Measurements from ENCODE around the gene CARS2.
"Not testable (repeated sequence)": the region's sequence is repeated elsewhere in the genome, so short reads cannot be mapped to it uniquely, and the experiment has no call there.

CARS2 gene

GRCh38 chr13:110705826-110706569 is at the start of gene CARS2:
TSS of gene CARS2 (minus strand) at chr13:110706116. CDS start at chr13:110706093, 23 bp downstream.
- H3K36me3 Mint-ChIP-seq (ENCODE audit: low read depth): peaks cover 22% of the 10 kb centered on the region
- peak; percentile 97 for ATAC-seq
- no peaks in the 10 kb centered on the region for H3K9me3 Mint-ChIP-seq
- no peaks in the 10 kb centered on the region for H3K27me3 Mint-ChIP-seq
- H3K27ac Mint-ChIP-seq: peak within 1 kb of the TSS; percentile 84
- peak within 1 kb of the TSS; percentile 89 for H3K4me3 Mint-ChIP-seq
- H3K4me1 Mint-ChIP-seq: peaks cover 54% of the 10 kb centered on the region
- peak; percentile 92 for DNase-seq

- H3K4me3 Mint-ChIP-seq: no peak overlapping the region
- H3K4me1 Mint-ChIP-seq: no peaks in the 10 kb centered on the region
- H3K9me3 Mint-ChIP-seq: peaks cover 12% of the 10 kb centered on the region
- H3K27ac Mint-ChIP-seq: no peak overlapping the region
- no peak for ATAC-seq
- peaks cover 9% of the 10 kb centered on the region for H3K36me3 Mint-ChIP-seq (ENCODE audit: low read depth)
- DNase-seq: no peak
- no peaks in the 10 kb centered on the region for H3K27me3 Mint-ChIP-seq
These were observed 42.4 kb upstream of the CARS2 start for GRCh38 chr13:110748271-110748670.

- Mint-ChIP-seq H3K4me3 (no peak overlapping the region), H3K9me3 (peaks cover 19% of the 10 kb centered on the region), H3K36me3 (ENCODE audit: low read depth) (peaks cover 9% of the 10 kb centered on the region), H3K27ac (no peak overlapping the region), H3K27me3 (no peaks in the 10 kb centered on the region), H3K4me1 (no peaks in the 10 kb centered on the region)
- DNase-seq: no peak
- no peak for ATAC-seq
These were observed 40.5 kb upstream of the CARS2 start for GRCh38 chr13:110746438-110746837.

- Mint-ChIP-seq H3K27ac (no peak overlapping the region), H3K27me3 (no peaks in the 10 kb centered on the region), H3K4me1 (no peaks in the 10 kb centered on the region), H3K36me3 (ENCODE audit: low read depth) (peaks cover 7% of the 10 kb centered on the region), H3K9me3 (peaks cover 17% of the 10 kb centered on the region), H3K4me3 (no peak overlapping the region)
- no peak for ATAC-seq
- no peak for DNase-seq
These were observed 37.8 kb upstream of the CARS2 start for GRCh38 chr13:110743687-110744086.

GRCh38 chr13:110737555-110737954 is 31.6 kb upstream of the CARS2 start:
- Mint-ChIP-seq H3K27me3 (no peaks in the 10 kb centered on the region), H3K4me1 (peaks cover 2% of the 10 kb centered on the region), H3K36me3 (ENCODE audit: low read depth) (peaks cover 2% of the 10 kb centered on the region), H3K9me3 (peaks cover 6% of the 10 kb centered on the region), H3K27ac (no peak overlapping the region), H3K4me3 (no peak overlapping the region)
- ATAC-seq (no peak), DNase-seq (no peak)

- peaks cover 4% of the 10 kb centered on the region for H3K9me3 Mint-ChIP-seq
- peaks cover 2% of the 10 kb centered on the region for H3K36me3 Mint-ChIP-seq (ENCODE audit: low read depth)
- H3K27me3 Mint-ChIP-seq: no peaks in the 10 kb centered on the region
- DNase-seq: no peak
- H3K27ac Mint-ChIP-seq: no peak overlapping the region
- H3K4me3 Mint-ChIP-seq: no peak overlapping the region
- H3K4me1 Mint-ChIP-seq: peaks cover 2% of the 10 kb centered on the region
- ATAC-seq: no peak
These were observed 28.6 kb upstream of the CARS2 start for GRCh38 chr13:110734561-110734960.

GRCh38 chr13:110731072-110731471 is 25.2 kb upstream of the CARS2 start:
- Mint-ChIP-seq H3K27ac (no peak overlapping the region), H3K4me1 (peaks cover 18% of the 10 kb centered on the region), H3K4me3 (no peak overlapping the region), H3K27me3 (no peaks in the 10 kb centered on the region), H3K9me3 (peaks cover 4% of the 10 kb centered on the region), H3K36me3 (ENCODE audit: low read depth) (peaks cover 2% of the 10 kb centered on the region)
- DNase-seq (no peak), ATAC-seq (no peak)

GRCh38 chr13:110726726-110727125 is 20.8 kb upstream of the CARS2 start:
- Mint-ChIP-seq H3K9me3 (no peaks in the 10 kb centered on the region), H3K27ac (peak overlapping the region; percentile 81), H3K36me3 (ENCODE audit: low read depth) (peaks cover 4% of the 10 kb centered on the region), H3K27me3 (no peaks in the 10 kb centered on the region), H3K4me3 (peak overlapping the region; percentile 48), H3K4me1 (peaks cover 27% of the 10 kb centered on the region)
- peak; percentile 62 for DNase-seq
- ATAC-seq: peak; percentile 97

- H3K4me1 Mint-ChIP-seq: peaks cover 29% of the 10 kb centered on the region
- H3K36me3 Mint-ChIP-seq (ENCODE audit: low read depth); H3K27me3 Mint-ChIP-seq; H3K9me3 Mint-ChIP-seq; DNase-seq: not testable (repeated sequence)
- H3K27ac Mint-ChIP-seq: peak overlapping the region; percentile 81
- peak; percentile 55 for ATAC-seq
- H3K4me3 Mint-ChIP-seq: peak overlapping the region; percentile 48
These were observed 20.2 kb upstream of the CARS2 start for GRCh38 chr13:110726153-110726552.

GRCh38 chr13:110723598-110723997 is 17.7 kb upstream of the CARS2 start:
- H3K4me1 Mint-ChIP-seq: peaks cover 40% of the 10 kb centered on the region
- H3K9me3 Mint-ChIP-seq: no peaks in the 10 kb centered on the region
- H3K27ac Mint-ChIP-seq: no peak overlapping the region
- peaks cover 19% of the 10 kb centered on the region for H3K36me3 Mint-ChIP-seq (ENCODE audit: low read depth)
- H3K27me3 Mint-ChIP-seq: no peaks in the 10 kb centered on the region
- DNase-seq (no peak), ATAC-seq (no peak)
- no peak overlapping the region for H3K4me3 Mint-ChIP-seq

- ATAC-seq (no peak), DNase-seq (no peak)
- H3K36me3 Mint-ChIP-seq (ENCODE audit: low read depth): peaks cover 19% of the 10 kb centered on the region
- H3K27ac Mint-ChIP-seq: no peak overlapping the region
- H3K4me1 Mint-ChIP-seq: peaks cover 41% of the 10 kb centered on the region
- no peak overlapping the region for H3K4me3 Mint-ChIP-seq
- H3K27me3 Mint-ChIP-seq: no peaks in the 10 kb centered on the region
- no peaks in the 10 kb centered on the region for H3K9me3 Mint-ChIP-seq
These were observed 17.1 kb upstream of the CARS2 start for GRCh38 chr13:110722971-110723370.

GRCh38 chr13:110719036-110719710 is 13.3 kb upstream of the CARS2 start:
- Mint-ChIP-seq H3K27ac (no peak overlapping the region), H3K9me3 (no peaks in the 10 kb centered on the region), H3K36me3 (ENCODE audit: low read depth) (peaks cover 23% of the 10 kb centered on the region), H3K4me1 (peaks cover 42% of the 10 kb centered on the region), H3K27me3 (no peaks in the 10 kb centered on the region), H3K4me3 (no peak overlapping the region)
- no peak for ATAC-seq
- DNase-seq: no peak

GRCh38 chr13:110716247-110716515 is 10.3 kb upstream of the CARS2 start:
- no peak for ATAC-seq

GRCh38 chr13:110715395-110716246 is 9.7 kb upstream of the CARS2 start:
- Mint-ChIP-seq H3K27ac (peak overlapping the region; percentile 95), H3K4me1 (peaks cover 49% of the 10 kb centered on the region), H3K36me3 (ENCODE audit: low read depth) (peaks cover 16% of the 10 kb centered on the region), H3K27me3 (peaks cover 3% of the 10 kb centered on the region), H3K4me3 (peak overlapping the region; percentile 96), H3K9me3 (no peaks in the 10 kb centered on the region)
- peak; percentile 93 for DNase-seq
- ATAC-seq: peak; percentile 74

More at GRCh38 chr13:110716247-110716515, 10.3 kb upstream of the CARS2 start:
- no peaks in the 10 kb centered on the region for H3K9me3 Mint-ChIP-seq
- peaks cover 3% of the 10 kb centered on the region for H3K27me3 Mint-ChIP-seq
- DNase-seq: no peak
- peaks cover 22% of the 10 kb centered on the region for H3K36me3 Mint-ChIP-seq (ENCODE audit: low read depth)
- H3K27ac Mint-ChIP-seq: peak overlapping the region; percentile 95
- peak overlapping the region; percentile 96 for H3K4me3 Mint-ChIP-seq
- H3K4me1 Mint-ChIP-seq: peaks cover 45% of the 10 kb centered on the region

Data from activated naive CD8-positive, alpha-beta T cell treated with anti-CD3 and anti-CD28 coated beads, Interleukin-2, amount 50 U/mL, for 24 hours (primary cell).